A549 treated with AZD2906 at 1 μM for 4 hours (cell line): ENCODE measurements around the gene SRD5A2. TPM values are rescaled to one million over a fixed set of nuclear protein-coding genes. Genes with fewer than 3 reads are reported as not detected.

Experiments used
- total RNA-seq: library from RNA; stranded (reverse); fragments of 200-300 nt; extraction: Qiagen RNA extraction; gene quantifications from 5 replicates; pipeline ENCODE4 v1.2.3, GENCODE V29; 2022

The SRD5A2 gene, protein sequence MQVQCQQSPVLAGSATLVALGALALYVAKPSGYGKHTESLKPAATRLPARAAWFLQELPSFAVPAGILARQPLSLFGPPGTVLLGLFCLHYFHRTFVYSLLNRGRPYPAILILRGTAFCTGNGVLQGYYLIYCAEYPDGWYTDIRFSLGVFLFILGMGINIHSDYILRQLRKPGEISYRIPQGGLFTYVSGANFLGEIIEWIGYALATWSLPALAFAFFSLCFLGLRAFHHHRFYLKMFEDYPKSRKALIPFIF
- 0.02 TPM in 4 of 5 replicates, not detected in the other for total RNA-seq

DNA sequence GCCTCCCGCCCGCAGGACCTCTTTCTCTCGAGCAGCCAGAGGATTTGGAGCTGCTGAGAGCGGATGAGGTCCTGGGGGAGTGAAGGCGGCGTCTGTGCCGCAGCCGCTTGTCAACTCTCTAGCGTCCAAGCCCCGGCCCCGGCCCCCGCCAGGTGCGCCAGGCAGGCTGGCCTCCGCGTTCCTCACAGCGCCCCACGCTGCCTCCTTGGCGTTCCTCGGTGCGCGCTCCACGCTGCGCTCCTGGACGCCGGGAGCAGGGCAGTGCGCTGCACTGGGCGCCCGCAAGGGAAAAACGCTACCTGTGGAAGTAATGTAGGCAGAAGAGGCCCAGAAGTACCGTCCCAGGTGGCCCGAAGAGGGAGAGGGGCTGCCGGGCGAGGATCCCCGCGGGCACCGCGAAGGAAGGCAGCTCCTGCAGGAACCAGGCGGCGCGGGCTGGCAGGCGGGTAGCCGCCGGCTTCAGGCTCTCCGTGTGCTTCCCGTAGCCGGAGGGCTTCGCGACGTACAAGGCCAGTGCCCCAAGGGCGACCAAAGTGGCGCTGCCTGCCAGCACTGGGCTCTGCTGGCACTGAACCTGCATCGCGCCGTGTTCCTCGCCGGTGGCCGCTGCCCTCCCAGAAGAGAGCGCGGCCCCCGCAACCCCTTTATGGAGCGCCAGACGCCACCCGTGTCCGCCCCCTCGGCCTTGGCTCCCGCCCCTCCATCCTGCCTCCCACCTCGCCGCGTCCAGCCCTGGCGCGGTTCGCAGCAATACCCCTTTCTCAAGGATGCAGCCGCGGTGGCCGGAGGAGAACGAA lies at the start of gene SRD5A2:
Gene SRD5A2, minus strand, starts transcription at position 618 of the 797 bp plus-strand sequence. Its CDS starts 38 bp downstream, at position 580.

Other genes starting within 250 kb of the SRD5A2 start
- gene XDH, start 166.2 kb downstream of the SRD5A2 start, total RNA-seq, result 0.98 to 1.4 TPM (median 1.2 TPM) in 5 replicates